Skeletal muscle cell (primary cell): ENCODE measurements around the gene SLC38A10.

ENCODE experiments used
- DNase-seq: peaks from one replicate; pipeline ENCODE4 v3.0.0-alpha.2; 2010; ENCODE audit warnings: low read depth
- H3K4me3 ChIP-seq: 2 replicates; pipeline ENCODE4 v1.5.1; 2011; ENCODE audit warnings: low read depth, mild to moderate bottlenecking, control low read depth, low read length, moderate library complexity

The SLC38A10 gene

DNA sequence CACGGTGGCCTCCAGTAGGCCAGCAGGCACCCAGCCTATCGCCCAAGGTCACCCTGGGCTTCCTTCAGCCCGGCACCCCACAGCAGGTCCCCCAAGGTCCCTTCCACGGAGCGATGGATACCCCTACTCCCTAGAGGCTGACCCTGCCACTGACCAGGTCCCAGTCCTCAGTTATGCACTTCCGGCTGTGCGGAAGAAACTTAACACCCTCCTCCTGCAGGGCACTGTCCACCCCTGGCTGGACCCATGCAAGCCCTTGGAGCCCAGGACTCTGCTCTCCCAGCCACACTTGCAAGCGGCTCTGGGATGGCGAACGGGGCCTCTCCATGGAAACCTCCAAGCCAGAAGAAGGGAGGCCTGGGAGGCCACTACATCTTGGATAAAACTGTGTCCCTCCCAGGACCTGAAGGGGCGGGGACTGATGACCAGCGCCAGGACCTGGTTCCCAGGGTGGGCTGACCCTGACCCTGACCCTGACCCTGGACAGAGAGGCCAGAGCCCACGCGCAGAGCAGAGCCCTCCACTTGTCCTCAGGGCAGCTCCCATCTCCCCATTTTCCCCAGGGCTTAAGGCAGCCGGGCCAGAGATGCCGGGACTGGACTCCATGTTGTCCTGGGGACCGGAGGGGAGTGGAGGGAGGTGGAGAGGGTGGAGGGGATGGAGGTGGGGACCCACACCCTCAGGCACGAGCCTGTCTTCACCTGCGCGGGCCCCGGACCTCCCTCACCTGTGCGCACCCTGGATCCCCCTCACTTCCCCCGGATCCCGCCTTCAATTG, 73.1 kb downstream of the SLC38A10 start:
- peak overlapping the region; percentile 83 for H3K4me3 ChIP-seq
- no peak for DNase-seq

DNA sequence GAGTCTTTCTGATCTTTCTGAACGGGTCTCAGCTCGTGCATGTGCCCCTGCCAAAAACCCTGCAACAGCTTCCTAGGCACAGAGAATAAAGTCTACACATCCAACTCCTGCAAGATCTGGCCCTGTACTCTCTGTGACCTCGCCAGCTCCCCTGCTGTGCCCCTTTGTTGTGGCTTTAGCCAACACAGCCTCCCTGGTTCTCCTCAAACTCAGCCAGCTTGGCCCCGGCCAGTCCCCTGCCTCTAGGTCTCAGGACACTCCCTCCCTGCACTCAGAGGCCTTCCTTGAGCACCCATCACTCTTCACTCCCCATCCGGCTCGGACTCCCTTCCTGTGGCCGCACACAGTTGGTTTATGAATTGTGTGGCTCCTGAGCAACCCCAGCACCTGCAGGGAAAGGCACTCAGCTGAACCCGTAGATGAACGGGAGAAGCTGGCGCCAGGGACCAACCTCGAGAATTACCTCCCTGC, 73.7 kb downstream of the SLC38A10 start:
- H3K4me3 ChIP-seq, result peak overlapping the region; percentile 83

DNA sequence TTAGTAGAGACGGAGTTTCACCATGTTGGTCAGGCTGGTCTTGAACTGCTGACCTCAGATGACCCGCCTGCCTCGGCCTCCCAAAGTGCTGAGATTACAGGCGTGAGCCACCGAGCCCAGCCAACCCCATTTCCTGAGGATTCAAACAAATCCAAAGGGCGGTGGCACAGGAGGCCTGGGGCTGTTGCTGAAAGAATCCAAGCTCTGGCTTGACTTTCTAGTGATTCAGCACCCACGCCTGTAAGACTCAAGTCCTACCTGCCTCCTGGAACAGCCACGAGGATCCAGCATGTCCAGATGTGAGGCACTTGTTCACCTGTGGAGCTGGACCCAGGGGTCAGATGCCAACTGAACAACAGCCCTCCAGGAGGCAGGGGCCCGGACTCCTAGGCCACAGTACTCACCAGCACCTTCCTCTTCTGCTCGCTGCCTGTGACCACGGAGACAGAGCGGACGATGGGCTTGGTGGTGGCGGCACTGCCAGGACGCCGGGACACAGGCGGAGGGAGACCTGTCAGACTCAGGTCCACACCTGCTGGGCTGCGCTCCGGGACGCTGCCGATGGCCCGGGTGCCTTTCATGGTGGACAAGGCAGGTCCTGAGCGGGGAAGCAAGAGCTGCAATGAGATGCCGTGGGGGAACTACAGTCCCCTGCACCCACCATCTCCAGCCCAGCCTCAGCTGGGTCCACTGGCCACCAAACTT, 75.5 kb downstream of the SLC38A10 start:
- no peak overlapping the region for H3K4me3 ChIP-seq
- no peak for DNase-seq

More for the DNA sequence above, 73.7 kb downstream of the SLC38A10 start:
- DNase-seq, result no peak

DNA sequence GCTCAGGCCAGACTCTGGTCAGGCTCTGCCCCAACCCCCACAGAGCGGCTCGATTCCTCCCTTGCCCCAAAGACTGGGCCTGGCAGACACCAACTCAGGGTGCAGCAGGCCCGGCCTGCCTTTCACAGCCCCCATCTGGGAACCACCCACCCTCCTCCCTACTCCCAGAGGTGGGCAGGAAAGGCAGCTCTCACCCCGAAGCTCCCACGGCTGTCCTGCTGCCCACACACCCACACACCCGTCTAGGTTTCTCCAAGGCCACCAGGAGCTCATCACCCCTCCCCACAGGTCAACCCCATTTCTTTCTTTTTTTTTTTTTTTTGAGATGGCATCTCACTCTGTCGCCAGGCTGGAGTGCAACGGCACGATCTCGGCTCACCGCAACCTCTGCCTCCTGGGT, 76.1 kb downstream of the SLC38A10 start:
- no peak overlapping the region for H3K4me3 ChIP-seq

DNA sequence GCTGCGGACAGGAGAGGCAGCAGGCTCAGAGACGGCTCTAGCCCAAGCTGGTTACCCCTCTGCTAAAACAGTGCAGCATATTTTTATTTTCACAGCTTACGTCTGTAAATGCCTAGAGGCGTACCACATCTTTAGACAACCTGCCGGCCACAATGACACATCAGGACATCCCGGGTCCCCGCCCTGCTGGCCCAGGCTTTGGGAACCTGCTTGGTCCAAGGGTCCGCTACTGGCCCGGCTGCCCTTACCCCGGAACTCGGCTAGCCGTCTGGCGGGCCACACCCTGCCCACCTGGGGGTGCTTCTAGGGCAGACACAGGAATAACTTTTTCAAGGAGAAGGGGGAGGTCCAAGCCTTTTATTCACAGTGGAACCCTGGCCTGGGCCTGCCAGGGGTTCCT, 76.6 kb downstream of the SLC38A10 start:
- no peak overlapping the region for H3K4me3 ChIP-seq
- no peak for DNase-seq

More for the DNA sequence above, 76.1 kb downstream of the SLC38A10 start:
- DNase-seq, result no peak

DNA sequence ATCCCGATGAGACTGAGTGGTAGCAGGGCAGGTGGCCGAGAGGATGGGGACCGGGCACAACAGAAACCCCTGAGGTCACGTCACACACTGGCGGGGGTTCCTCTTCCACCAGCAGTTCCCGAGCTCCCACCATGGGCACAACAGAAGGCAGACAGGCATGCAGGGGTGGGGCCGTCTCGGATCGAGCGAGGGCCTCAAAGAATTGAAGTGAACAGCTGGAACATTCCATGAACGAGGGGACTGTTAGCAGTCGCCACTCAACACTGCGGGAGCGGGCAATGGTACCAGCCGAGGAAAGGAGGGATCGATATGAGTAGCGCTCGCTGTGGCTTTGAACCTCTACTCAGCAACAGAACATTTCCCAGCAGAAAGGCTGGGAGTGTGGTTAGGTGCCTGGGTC, 77.6 kb downstream of the SLC38A10 start:
- no peak for DNase-seq
- no peak overlapping the region for H3K4me3 ChIP-seq

DNA sequence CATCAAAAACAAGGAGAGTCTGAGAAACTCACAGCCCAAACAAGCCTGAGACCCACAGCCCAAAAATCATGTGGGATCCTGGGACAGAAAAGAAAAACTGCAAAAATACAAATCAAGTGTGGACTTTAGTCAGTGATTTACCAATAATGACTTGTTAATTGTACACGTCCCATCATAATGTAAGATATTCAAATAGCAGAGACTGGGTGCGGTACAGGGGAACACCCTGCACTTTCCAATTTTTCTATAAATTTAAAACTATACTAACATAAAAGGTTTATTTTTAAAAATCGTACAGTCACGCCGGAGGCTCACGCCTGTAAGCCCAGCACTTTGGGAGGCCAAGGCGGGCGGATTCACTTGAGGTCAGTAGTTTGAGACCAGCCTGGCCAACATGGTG, 81.1 kb downstream of the SLC38A10 start:
- H3K4me3 ChIP-seq, result no peak overlapping the region
- no peak for DNase-seq

DNA sequence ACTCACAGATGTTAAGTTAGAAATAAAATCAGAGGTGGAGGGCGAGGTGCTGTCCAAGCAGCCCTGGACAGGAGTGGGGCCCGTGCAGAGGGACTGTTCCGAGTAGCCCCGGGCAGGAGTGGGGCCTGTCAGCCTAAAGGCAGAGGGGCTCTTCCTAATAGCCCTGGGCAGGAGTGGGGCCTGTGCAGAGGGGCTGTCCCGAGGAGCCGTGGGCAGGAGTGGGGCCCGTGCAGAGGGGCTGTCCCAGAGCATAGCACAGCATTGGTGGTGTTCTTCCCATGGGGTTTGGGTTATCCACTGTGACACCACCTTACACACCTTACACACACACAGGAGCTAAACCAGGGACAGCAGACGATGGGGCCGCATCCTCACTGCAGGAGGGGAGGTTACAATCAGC, 82.7 kb downstream of the SLC38A10 start:
- no peak for DNase-seq

DNA sequence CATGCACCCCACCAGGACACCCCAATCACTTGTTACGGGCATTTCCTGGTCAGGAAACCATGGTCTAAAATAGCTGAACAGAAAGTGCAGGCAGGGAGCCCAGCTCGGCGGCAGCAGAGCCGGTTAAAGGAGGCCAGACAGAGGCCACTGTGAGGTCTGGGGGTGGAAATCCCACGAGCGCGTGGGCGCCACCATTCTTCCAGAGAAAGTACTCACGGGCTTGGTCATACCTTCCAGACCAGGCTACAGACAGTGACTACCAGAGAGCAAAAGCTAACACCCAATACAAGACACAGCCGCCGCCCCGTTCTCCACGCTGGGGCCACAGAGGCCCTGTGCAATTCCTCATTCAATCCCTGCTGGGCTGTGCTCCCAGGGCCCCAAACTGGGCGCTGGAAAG, 84.2 kb downstream of the SLC38A10 start:
- DNase-seq, result no peak
- H3K4me3 ChIP-seq, result no peak overlapping the region

More for the DNA sequence above, 82.7 kb downstream of the SLC38A10 start:
- no peak overlapping the region for H3K4me3 ChIP-seq

DNA sequence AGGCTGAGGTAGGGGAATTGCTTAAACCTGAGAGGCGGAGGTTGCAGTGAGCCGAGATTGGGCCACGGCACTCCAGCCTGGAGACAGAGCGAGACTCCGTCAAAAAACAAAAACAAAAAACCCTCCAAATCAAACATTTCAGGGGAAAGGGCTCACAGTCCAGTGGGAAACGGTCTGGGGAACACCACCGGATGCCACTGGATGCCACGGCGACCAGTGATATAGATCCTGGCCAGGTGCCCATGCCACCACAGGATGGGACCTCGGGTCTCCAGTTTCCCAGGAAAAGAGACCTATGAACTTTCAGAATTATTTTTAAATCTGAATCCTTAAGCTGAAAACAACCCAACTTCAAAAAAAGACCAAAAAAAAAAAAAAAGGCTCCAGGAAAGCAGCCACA, 84.6 kb downstream of the SLC38A10 start:
- no peak for DNase-seq
- H3K4me3 ChIP-seq, result no peak overlapping the region

DNA sequence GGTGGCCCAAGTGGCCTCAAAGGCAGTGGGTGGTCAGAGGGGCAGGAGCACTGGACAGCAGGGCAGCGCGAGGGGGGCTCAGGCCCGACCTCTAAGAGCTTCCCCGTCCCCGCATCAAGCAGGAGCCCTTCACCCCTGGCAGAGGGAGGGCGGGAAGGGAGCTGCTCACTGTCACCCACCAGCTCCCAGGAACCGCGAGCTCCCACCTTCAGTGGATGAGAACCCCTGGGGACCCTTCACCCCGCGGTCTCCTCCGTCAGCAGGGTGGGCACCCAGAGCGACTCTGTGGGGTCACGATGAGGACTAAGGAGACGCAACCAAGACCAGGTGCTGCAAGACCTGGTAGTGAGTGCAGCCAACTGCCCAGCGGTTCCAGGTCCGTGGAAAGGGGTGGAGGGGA, 86.0 kb downstream of the SLC38A10 start:
- no peak overlapping the region for H3K4me3 ChIP-seq
- DNase-seq, result no peak

DNA sequence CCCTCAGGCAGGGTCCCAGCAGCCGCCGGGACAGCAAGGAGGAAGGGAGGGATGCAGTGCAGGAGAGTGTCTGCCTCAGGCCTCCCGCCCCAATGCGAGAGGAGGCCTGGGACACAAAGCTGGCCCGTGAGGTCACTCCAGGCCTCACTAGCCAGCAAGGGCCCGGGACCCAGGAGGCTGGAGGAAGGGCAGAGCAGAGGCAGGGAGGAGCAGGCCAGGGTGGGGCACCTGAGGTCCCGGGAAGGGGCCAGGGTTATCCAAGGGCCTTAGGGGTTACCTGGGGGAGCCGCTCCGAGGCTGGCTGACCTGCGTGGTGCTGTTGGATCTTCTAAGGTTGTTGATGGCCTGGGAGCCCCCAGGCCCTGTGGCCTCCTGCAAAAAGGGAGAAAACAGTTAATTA, 86.5 kb downstream of the SLC38A10 start:
- H3K4me3 ChIP-seq, result no peak overlapping the region
- DNase-seq, result no peak

DNA sequence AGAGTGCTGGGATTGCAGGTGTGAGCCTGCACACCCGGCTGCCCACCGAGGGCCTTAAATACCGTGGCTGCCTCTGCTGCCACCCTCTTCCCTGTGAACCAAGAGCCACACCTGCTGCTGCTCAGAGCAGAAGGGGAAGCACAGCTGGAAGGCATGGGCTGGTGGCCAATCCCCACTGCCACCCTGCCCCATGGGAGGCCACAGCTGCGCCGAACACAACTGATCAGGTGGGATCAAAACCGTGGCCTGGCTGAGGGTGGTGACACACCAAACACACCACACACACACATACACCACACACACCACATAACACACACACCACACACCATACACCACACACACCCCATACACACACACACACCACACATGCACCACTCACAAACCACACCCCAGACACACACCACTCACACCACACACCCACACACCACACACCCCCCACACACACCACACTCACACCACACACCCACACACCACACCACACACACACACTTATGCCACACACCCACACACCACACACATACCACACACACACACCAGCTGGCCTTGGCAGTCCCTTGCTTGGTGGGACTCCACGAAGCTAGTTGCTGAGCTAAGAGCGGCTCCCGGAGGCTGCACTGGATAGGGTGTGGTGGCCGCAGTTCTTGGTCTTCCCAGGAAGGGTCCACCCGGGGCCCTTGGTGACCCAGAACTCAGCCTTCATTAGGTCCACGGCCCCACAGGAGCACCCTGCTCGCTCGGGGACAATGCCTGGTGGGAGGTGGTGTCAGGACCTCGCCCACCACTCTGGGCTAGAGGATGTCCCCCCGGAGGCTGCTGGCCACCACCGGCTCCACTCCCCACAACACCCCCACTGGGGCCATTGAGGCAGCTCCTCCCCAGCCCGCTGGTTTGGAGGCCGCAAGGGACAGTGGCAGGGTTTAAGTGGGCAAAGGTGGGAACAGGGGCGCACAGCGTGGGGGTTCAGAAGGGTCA, 87.2 kb downstream of the SLC38A10 start:
- no peak overlapping the region for H3K4me3 ChIP-seq
- DNase-seq, result no peak

DNA sequence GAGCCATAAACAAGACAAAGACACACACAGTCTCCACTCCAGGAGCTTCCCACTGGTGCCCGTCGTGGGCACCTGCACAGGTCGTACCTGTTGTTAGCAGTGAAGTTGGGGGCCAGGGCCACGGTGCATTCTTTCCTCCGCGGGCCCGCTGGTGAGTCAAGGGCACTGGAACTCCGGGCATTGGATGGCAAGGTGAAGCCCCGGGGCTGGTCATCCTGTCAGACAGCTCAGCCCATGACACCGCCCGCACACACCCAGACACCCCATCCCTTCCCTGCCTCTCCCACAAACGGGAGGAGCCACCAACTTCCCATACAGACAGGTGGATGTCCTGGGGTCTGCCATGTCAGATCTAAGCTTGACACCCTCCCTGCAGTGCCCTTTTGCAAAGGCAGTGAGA, 88.5 kb downstream of the SLC38A10 start:
- no peak overlapping the region for H3K4me3 ChIP-seq
- no peak for DNase-seq

DNA sequence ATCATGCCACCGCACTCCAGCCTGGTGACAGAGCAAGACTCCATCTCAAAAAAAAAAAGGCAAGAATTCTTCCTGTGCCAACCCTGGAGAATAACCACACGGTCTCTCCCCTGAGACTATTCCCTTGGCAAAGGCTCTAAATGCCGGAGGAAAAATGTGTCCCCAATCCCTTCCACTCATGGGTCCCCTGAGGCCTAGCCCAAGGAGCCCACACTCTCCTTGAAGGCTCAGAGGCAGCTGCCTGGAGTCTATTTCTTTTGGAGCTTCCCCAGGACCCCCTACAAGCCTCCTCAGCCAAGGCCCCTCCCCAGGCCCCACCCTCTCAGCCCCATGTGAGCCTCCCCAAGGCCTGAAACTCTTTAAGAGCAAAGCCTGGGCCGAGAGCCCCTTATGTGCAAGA, 88.9 kb downstream of the SLC38A10 start:
- H3K4me3 ChIP-seq, result no peak overlapping the region
- no peak for DNase-seq

DNA sequence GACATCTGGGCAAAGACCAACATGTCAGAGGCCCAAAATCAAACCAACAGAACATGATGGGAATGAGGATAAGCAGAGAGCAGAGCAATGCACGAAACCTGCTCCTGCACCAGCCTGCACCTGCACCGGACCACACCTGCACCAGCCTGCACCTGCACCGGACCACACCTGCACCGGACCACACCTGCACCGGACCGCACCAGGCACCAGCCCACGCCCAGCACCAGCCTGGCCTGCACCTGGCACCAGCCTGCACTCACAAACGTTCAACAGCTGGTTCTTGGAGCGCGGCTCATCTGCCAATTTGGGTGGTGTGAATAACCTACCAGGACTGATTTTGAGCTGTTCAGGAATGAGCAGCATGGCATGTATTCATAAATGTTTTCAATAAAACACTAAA, 90.5 kb downstream of the SLC38A10 start:
- H3K4me3 ChIP-seq, result no peak overlapping the region

DNA sequence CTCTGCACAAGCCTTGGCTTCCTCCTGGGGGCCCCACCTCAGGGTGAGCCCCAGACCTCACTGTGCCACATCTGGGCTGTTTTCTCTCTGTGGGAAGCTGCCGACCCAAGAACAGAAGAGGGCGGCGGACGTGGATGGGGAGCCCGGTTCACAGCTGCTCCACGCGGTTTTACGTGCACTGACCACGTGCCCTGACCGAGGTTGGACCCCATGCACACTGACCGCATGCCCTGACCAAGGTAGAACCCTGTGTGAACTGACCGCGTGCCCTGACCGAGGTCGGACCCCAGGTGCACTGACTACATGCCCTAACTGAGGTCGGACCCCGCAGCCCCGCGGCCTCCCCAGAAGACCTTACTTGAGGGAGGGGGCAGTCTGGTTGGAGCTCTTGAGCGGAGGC, 92.0 kb downstream of the SLC38A10 start:
- no peak overlapping the region for H3K4me3 ChIP-seq
- no peak for DNase-seq

More for the DNA sequence above, 90.5 kb downstream of the SLC38A10 start:
- no peak for DNase-seq

DNA sequence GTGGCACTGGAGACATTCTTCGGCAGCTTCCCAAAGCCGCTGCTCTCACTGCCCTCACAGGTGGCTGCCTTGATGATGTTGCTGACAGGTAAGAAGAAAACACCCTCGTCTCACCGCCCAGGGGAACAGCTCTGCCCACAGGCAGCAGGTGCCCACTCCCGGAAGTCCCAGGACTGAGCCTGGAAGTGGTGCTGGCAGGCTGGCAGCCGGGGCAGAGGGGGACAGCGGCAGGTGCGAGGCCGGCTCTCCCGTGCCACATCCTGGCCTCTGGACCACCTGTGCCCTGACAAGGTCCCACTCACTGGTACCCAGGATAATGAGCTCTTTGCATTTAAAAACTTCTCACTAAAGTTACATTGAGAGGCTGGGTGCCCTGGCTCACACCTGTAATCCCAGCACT, 92.8 kb downstream of the SLC38A10 start:
- H3K4me3 ChIP-seq, result no peak overlapping the region
- DNase-seq, result no peak

DNA sequence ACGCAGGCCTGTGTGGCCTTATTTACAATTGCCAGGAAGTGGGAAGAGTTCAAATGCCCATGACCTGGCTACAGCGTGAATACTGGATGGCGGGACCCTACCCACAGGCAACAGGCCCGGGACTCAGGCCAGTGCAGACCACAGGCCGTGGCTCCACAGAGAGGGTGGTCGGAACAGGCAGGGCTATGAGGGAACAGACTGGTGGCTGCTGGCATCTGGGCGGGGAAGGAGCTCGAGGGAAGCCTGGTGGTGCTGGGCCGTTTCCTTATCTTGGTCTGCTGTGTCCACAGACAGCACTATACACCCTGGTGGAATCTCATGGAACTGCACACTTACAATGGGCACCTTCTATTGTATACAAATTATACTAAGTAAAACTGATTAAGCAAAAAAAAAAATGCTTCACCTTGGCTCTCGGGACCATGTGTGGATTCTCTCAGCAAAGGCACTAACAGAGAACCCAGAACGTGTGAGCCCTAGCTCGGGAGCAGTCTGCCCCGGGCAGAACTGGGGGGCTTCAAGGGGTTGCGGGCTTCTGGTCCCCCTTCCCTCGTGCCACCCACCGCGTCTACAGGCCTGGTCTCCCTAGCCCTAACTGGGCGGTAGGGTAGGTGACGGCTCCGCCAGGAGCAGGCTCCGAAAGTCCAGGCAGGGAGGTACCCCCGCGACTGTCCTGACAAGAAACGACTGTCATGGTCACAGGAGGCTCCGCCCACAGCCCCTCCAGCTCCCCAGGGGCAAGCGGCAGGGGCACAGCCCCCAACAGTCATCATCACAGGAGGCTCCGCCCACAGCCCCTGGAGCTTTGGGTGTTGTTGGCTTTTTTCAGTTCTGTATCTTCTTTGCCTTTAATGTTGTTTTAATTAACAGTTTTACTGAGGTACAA, 94.2 kb downstream of the SLC38A10 start:
- peak; percentile 19 for DNase-seq

More for the DNA sequence above, 94.2 kb downstream of the SLC38A10 start:
- no peak overlapping the region for H3K4me3 ChIP-seq
